HepG2 (cell line): ENCODE measurements around the gene TPPP2. TPM values are rescaled to one million over a fixed set of nuclear protein-coding genes. Genes with fewer than 3 reads are reported as not detected.

Experiments used
- CTCF ChIP-seq: sonication (generic); formaldehyde crosslinking; IDR thresholded peaks from 2 replicates; pipeline ENCODE4 v1.5.0; 2020; ENCODE audit warnings: mild to moderate bottlenecking, missing genetic modification reagents, moderate library complexity
- DBP ChIP-seq: sonication (generic); formaldehyde crosslinking; IDR thresholded peaks from 2 replicates; pipeline ENCODE4 v1.4.0; 2020; ENCODE audit warnings: missing genetic modification reagents; ENCODE audit errors: not compliant biosample characterization
- KDM2A ChIP-seq: sonication (generic); formaldehyde crosslinking; IDR thresholded peaks from 2 replicates; pipeline ENCODE4 v1.4.0; 2020; ENCODE audit warnings: low read depth, missing genetic modification reagents, borderline replicate concordance
- MED8 ChIP-seq: sonication (generic); formaldehyde crosslinking; IDR thresholded peaks from 2 replicates; pipeline ENCODE4 v1.8.1; 2023; ENCODE audit warnings: mild to moderate bottlenecking, missing genetic modification reagents; ENCODE audit not compliant: insufficient replicate concordance
- NAIF1 ChIP-seq: sonication (generic); formaldehyde crosslinking; IDR thresholded peaks from 2 replicates; pipeline ENCODE4 v1.5.0; 2020; ENCODE audit warnings: mild to moderate bottlenecking, missing genetic modification reagents, borderline replicate concordance
- RBFOX2 ChIP-seq: fragments of 200-400 bp; formaldehyde crosslinking; IDR thresholded peaks from 2 replicates; pipeline ENCODE4 v1.6.1; 2017; ENCODE audit warnings: low read depth, mild to moderate bottlenecking, low read length
- SOX13 ChIP-seq, 3 experiments: fragments of 450-650 bp in 1 of 3; sonication (generic) in 1 of 3; formaldehyde crosslinking in 1 of 3; IDR thresholded peaks in 2 of 3; conservative IDR thresholded peaks in 1 of 3; 2 replicates each; pipeline versions ENCODE4 v1.5.0 to v1.6.1; 2016 to 2020; ENCODE audit warnings: antibody characterized with exemption in 1 of 3, mild to moderate bottlenecking in 1 of 3, missing compliant biosample characterization in 1 of 3, missing genetic modification reagents in 1 of 3, moderate library complexity in 1 of 3
- THAP9 ChIP-seq: sonication (generic); formaldehyde crosslinking; IDR thresholded peaks from 2 replicates; pipeline ENCODE4; 2020; ENCODE audit warnings: missing genetic modification reagents, mild to moderate bottlenecking, borderline replicate concordance
- ZBTB2 ChIP-seq: sonication (generic); formaldehyde crosslinking; IDR thresholded peaks from 2 replicates; pipeline ENCODE4 v1.8.0; 2022; ENCODE audit warnings: low read depth, missing genetic modification reagents
- ZFP91 ChIP-seq: sonication (generic); formaldehyde crosslinking; IDR thresholded peaks from 2 replicates; pipeline ENCODE4 v1.9.0; 2022; ENCODE audit warnings: missing genetic modification reagents, mild to moderate bottlenecking, borderline replicate concordance
- ZNF709 ChIP-seq: sonication (generic); formaldehyde crosslinking; IDR thresholded peaks from 2 replicates; pipeline ENCODE4 v1.5.0; 2020; ENCODE audit warnings: mild to moderate bottlenecking, missing genetic modification reagents
- ZNF75D ChIP-seq: sonication (generic); formaldehyde crosslinking; IDR thresholded peaks from 2 replicates; pipeline ENCODE4 v1.8.1; 2023; ENCODE audit warnings: missing genetic modification reagents, mild to moderate bottlenecking, borderline replicate concordance
- ZNF788 ChIP-seq: sonication (generic); formaldehyde crosslinking; IDR thresholded peaks from 2 replicates; pipeline ENCODE4 v1.5.0; 2020; ENCODE audit warnings: mild to moderate bottlenecking, missing genetic modification reagents, borderline replicate concordance
- ZXDC ChIP-seq: sonication (generic); formaldehyde crosslinking; IDR thresholded peaks from 2 replicates; pipeline ENCODE4 v1.5.0; 2020; ENCODE audit warnings: mild to moderate bottlenecking, missing genetic modification reagents
- polyA plus RNA-seq, 8 experiments: library from polyadenylated mRNA; depleted of rRNA in 3 of 8; stranded (reverse) in 7 of 8; unstranded in 1 of 8; fragments of >200 nt; fragmentation: Illumina TruSeq in 4 of 8; extraction: Trizol in 4 of 8; gene quantifications; 2 replicates each; pipeline versions ENCODE4 v1.2.1 to v1.2.3, GENCODE V29; 2011 to 2016; ENCODE audit warnings: low read depth in 4 of 8, missing spikeins in 1 of 8, mixed read lengths in 1 of 8; ENCODE audit not compliant: insufficient read depth in 1 of 8
- total RNA-seq, 5 experiments: library from RNA; depleted of rRNA; stranded (reverse); fragments of >200 nt; fragmentation: Illumina TruSeq; extraction: Trizol; gene quantifications; 2 replicates each; pipeline ENCODE4 v1.2.3, GENCODE V29; 2016; ENCODE audit warnings: low read depth in 1 of 5

Gene TPPP2
- total and polyA plus RNA-seq, 2 of the 13 experiments (the other 11 are each of a cell fraction or from before 2014, with no cell fraction given), result 0.58 to 4.2 TPM

- TF ChIP-seq THAP9, result peak; percentile 57; the same call in 1 of the 2 replicates
- TF ChIP-seq RBFOX2, result peak; percentile 52
- peak; percentile 48; the same call in 1 of the 2 replicates for TF ChIP-seq ZNF709 (CRISPR knock-in tag)
- peak; percentile 11 for TF ChIP-seq CTCF (CRISPR knock-in tag)
- TF ChIP-seq SOX13 (IDR thresholded peaks at IDR 0.05), result no peak
- 0 out of 4 replicates have a peak, but pooled peaks of 1 of the 2 experiments have one; percentile 27 for TF ChIP-seq SOX13 (CRISPR knock-in tag; conservative IDR thresholded peaks at IDR 0.05 in 1 of 2, IDR thresholded peaks at IDR 0.05 in 1 of 2)
- no peak for TF ChIP-seq ZNF75D (CRISPR knock-in tag)
- peak; percentile 74 for TF ChIP-seq ZFP91 (CRISPR knock-in tag)
- TF ChIP-seq NAIF1, result no peak
- TF ChIP-seq KDM2A (CRISPR knock-in tag), result peak; percentile 76
- TF ChIP-seq ZBTB2, result peak; percentile 58; the same call in 1 of the 2 replicates
- TF ChIP-seq ZXDC (CRISPR knock-in tag), result 0 out of 2 replicates have a peak, but pooled peaks have one; percentile 12
- TF ChIP-seq DBP (CRISPR knock-in tag), result no peak
- TF ChIP-seq MED8, result no peak
- TF ChIP-seq ZNF788 (CRISPR knock-in tag), result peak; percentile 5; the same call in 1 of the 2 replicates
Measured at GRCh38 chr14:21071225-21072030, 41.4 kb downstream of the TPPP2 start (continued).
